GM21786 (cell line): ENCODE data around the gene LAMA4.

Experiments used
- ATAC-seq: cut with Tn5 transposase; IDR thresholded peaks from one replicate; pipeline ENCODE4 v1.9.1; 2021; ENCODE audit not compliant: unreplicated experiment

Gene LAMA4

GRCh38 chr6:112241820-112242429 is 12.4 kb downstream of the LAMA4 start:
- no peak for ATAC-seq

GRCh38 chr6:112237595-112237994 is 16.8 kb downstream of the LAMA4 start:
- no peak for ATAC-seq

- no peak for ATAC-seq
Observed at GRCh38 chr6:112237066-112237465, 17.3 kb downstream of the LAMA4 start.

GRCh38 chr6:112235956-112236355 is 18.4 kb downstream of the LAMA4 start:
- no peak for ATAC-seq

- no peak for ATAC-seq
Observed at GRCh38 chr6:112234601-112235000, 19.8 kb downstream of the LAMA4 start.

- ATAC-seq = no peak
Observed at GRCh38 chr6:112233847-112234246, 20.5 kb downstream of the LAMA4 start.

GRCh38 chr6:112232845-112233256 is 21.5 kb downstream of the LAMA4 start:
- no peak for ATAC-seq

- no peak for ATAC-seq
Observed at GRCh38 chr6:112231594-112232060, 22.7 kb downstream of the LAMA4 start.

GRCh38 chr6:112231164-112231563 is 23.2 kb downstream of the LAMA4 start:
- ATAC-seq = no peak

- ATAC-seq = no peak
Observed at GRCh38 chr6:112228480-112229332, 25.7 kb downstream of the LAMA4 start.

GRCh38 chr6:112227992-112228391 is 26.4 kb downstream of the LAMA4 start:
- no peak for ATAC-seq

- no peak for ATAC-seq
Observed at GRCh38 chr6:112227411-112227810, 27.0 kb downstream of the LAMA4 start.

- no peak for ATAC-seq
Observed at GRCh38 chr6:112225691-112226090, 28.7 kb downstream of the LAMA4 start.

- no peak for ATAC-seq
Observed at GRCh38 chr6:112224088-112224487, 30.3 kb downstream of the LAMA4 start.

GRCh38 chr6:112223070-112223861 is 31.1 kb downstream of the LAMA4 start:
- ATAC-seq = no peak

GRCh38 chr6:112221981-112222852 is 32.1 kb downstream of the LAMA4 start:
- no peak for ATAC-seq

GRCh38 chr6:112221561-112221960 is 32.8 kb downstream of the LAMA4 start:
- no peak for ATAC-seq

GRCh38 chr6:112218563-112218962 is 35.8 kb downstream of the LAMA4 start:
- ATAC-seq = no peak

GRCh38 chr6:112216662-112217551 is 37.5 kb downstream of the LAMA4 start:
- ATAC-seq = no peak
